ENCODE measurements around the gene KIF6.

DNA sequence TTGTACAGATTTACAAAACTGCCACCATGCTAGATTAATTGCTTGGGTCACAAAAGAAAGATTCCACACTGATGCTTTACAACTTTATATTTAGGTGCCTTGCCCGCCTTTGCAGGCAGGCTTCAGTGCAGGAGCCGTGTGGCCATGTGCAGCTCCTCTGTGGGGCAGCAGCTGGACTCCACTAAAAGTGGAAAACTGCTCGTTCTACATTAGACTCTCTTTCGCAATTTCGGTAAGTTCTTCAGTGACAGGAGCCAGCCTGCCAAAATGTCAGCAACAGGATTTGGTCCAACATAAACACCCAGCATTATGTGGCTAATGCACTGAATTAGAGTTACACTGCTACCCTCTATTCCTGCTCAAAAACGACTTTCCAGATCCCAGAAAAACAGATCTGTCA, 228.3 kb downstream of the KIF6 start:
- TF ChIP-seq, protein P1, sequence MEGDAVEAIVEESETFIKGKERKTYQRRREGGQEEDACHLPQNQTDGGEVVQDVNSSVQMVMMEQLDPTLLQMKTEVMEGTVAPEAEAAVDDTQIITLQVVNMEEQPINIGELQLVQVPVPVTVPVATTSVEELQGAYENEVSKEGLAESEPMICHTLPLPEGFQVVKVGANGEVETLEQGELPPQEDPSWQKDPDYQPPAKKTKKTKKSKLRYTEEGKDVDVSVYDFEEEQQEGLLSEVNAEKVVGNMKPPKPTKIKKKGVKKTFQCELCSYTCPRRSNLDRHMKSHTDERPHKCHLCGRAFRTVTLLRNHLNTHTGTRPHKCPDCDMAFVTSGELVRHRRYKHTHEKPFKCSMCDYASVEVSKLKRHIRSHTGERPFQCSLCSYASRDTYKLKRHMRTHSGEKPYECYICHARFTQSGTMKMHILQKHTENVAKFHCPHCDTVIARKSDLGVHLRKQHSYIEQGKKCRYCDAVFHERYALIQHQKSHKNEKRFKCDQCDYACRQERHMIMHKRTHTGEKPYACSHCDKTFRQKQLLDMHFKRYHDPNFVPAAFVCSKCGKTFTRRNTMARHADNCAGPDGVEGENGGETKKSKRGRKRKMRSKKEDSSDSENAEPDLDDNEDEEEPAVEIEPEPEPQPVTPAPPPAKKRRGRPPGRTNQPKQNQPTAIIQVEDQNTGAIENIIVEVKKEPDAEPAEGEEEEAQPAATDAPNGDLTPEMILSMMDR (IDR thresholded peaks at IDR 0.05) = no peak
- TF ChIP-seq POLR2AphosphoS5 (IDR thresholded peaks at IDR 0.05) (peak; percentile 46), POLR2A (IDR thresholded peaks at IDR 0.05) (no peak)
